ENCODE results near the gene MIGA2.

DNA sequence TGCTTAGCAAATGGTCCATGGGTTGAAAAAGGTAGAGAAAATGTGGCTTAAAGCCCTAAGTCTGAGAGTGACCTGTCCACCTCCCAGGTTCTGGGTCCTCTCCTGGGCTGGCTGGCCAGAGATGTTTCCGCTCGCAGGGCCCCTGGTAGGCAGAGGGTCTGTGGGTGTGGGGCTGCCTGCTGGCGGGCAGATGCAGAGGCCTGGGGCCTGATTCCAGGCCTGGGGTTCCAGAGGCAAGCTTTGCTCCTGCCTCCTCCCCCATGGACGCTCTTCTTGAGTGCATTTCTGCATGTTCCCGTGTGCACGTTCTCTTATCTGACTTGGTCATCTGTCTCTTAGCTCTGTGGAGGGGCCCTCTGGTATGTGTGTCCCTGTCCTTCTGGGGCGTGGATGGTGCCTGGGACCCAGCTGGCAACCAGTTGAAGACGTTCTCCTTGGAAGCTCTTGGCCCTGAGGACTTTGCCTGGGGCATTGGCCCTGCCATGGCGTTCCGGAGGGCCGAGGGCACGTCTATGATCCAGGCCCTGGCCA, 3.8 kb downstream of the MIGA2 start:
- no peak for TF ChIP-seq POLR2AphosphoS5 (IDR thresholded peaks at IDR 0.05)
- no peak for TF ChIP-seq POLR2A (IDR thresholded peaks at IDR 0.05)
- TF ChIP-seq, protein P1, sequence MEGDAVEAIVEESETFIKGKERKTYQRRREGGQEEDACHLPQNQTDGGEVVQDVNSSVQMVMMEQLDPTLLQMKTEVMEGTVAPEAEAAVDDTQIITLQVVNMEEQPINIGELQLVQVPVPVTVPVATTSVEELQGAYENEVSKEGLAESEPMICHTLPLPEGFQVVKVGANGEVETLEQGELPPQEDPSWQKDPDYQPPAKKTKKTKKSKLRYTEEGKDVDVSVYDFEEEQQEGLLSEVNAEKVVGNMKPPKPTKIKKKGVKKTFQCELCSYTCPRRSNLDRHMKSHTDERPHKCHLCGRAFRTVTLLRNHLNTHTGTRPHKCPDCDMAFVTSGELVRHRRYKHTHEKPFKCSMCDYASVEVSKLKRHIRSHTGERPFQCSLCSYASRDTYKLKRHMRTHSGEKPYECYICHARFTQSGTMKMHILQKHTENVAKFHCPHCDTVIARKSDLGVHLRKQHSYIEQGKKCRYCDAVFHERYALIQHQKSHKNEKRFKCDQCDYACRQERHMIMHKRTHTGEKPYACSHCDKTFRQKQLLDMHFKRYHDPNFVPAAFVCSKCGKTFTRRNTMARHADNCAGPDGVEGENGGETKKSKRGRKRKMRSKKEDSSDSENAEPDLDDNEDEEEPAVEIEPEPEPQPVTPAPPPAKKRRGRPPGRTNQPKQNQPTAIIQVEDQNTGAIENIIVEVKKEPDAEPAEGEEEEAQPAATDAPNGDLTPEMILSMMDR (IDR thresholded peaks at IDR 0.05 in 8 of 11, conservative IDR thresholded peaks at IDR 0.05 in 3 of 11), result no peak

All from spleen (tissue), 7 donors.